ENCODE measurements around the gene EIF1AX. TPM values are rescaled to one million over a fixed set of nuclear protein-coding genes. Genes with fewer than 3 reads are reported as not detected.

The EIF1AX gene
- total RNA-seq, 1 donor from 2014 or later, result 56.3 TPM

DNA sequence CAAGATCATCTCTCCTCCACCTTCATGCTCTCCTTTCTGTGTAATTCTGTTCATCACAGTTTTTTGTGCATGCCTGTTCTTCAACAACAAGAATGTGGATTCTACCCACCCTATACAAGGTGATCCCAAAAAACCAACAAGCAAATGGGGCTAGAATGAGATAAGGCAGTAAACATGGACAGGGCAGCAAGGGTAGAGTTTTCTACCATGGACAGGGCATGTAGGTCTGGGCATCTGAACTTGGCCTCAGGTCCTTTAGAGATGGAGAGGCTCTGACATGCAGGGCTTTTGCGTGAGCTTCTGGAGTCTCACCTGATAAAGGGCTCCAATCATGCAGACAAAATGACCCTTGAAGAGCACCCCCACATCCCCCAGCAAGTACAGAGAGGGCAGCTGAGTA is 61.4 kb downstream of the EIF1AX start:
- Mint-ChIP-seq H3K36me3 (ENCODE audit: low read depth, unreplicated experiment) (no peaks in the 10 kb centered on the region), H3K9me3 (ENCODE audit: unreplicated experiment) (no peaks in the 10 kb centered on the region), H3K27ac (ENCODE audit: unreplicated experiment) (no peak overlapping the region), H3K27me3 (ENCODE audit: unreplicated experiment) (peaks cover 5% of the 10 kb centered on the region), H3K4me3 (ENCODE audit: unreplicated experiment) (no peak overlapping the region), H3K4me1 (ENCODE audit: unreplicated experiment) (no peaks in the 10 kb centered on the region)
- DNase-seq (ENCODE audit: low spot score), result no peak
- TF ChIP-seq, protein P1, sequence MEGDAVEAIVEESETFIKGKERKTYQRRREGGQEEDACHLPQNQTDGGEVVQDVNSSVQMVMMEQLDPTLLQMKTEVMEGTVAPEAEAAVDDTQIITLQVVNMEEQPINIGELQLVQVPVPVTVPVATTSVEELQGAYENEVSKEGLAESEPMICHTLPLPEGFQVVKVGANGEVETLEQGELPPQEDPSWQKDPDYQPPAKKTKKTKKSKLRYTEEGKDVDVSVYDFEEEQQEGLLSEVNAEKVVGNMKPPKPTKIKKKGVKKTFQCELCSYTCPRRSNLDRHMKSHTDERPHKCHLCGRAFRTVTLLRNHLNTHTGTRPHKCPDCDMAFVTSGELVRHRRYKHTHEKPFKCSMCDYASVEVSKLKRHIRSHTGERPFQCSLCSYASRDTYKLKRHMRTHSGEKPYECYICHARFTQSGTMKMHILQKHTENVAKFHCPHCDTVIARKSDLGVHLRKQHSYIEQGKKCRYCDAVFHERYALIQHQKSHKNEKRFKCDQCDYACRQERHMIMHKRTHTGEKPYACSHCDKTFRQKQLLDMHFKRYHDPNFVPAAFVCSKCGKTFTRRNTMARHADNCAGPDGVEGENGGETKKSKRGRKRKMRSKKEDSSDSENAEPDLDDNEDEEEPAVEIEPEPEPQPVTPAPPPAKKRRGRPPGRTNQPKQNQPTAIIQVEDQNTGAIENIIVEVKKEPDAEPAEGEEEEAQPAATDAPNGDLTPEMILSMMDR (IDR thresholded peaks at IDR 0.05; ENCODE audit: unreplicated experiment), result no peak

Other genes starting within 250 kb of the EIF1AX start
- gene BCLAF3, start 150.8 kb downstream of the EIF1AX start, total RNA-seq (ENCODE audit: unreplicated experiment), result 9.6 TPM
- 2.7 TPM for gene MAP7D2, start 24.9 kb downstream of the EIF1AX start, total RNA-seq (ENCODE audit: unreplicated experiment)
- 50.9 TPM for gene RPS6KA3, start 125.1 kb upstream of the EIF1AX start, total RNA-seq (ENCODE audit: unreplicated experiment)